HG02870 (cell line): ENCODE measurements around the gene E2F7.
A peak's percentile ranks its signal among the peaks of the same experiment; 100 is the strongest.

Source experiments
- ATAC-seq: cut with Tn5 transposase; IDR thresholded peaks from one replicate; pipeline ENCODE4 v1.9.1; 2021; ENCODE audit warnings: mild to moderate bottlenecking, moderate library complexity; ENCODE audit not compliant: unreplicated experiment

Gene E2F7

DNA sequence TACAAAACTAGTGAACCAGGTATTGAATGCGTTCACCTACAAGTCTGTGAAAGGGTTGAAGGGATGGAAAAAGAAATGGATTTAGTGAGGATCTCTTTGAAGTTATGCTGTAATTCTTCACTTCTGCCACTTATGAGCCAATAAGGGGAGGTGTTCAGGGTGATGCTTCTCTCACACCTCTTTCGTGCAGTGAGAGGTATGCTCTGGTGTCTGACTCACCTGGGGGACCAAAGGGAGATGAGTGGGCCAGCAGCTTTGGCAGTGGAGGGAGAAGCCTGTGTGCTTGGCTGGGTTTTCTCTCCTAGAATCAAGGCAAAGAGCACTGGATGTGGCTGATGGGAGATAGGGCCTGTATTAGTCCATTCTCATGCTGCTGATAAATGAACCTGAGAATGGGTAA, 45.4 kb downstream of the E2F7 start:
- no peak for ATAC-seq

GRCh38 chr12:77016606-77017005, 48.8 kb downstream of the E2F7 start:
- ATAC-seq, result no peak

- ATAC-seq, result no peak
Observed at GRCh38 chr12:77013091-77013490, 52.3 kb downstream of the E2F7 start.

- ATAC-seq, result peak; percentile 91
Observed at GRCh38 chr12:77010691-77011548, 54.4 kb downstream of the E2F7 start.

- no peak for ATAC-seq
Observed at GRCh38 chr12:77007476-77007875, 57.9 kb downstream of the E2F7 start.

DNA sequence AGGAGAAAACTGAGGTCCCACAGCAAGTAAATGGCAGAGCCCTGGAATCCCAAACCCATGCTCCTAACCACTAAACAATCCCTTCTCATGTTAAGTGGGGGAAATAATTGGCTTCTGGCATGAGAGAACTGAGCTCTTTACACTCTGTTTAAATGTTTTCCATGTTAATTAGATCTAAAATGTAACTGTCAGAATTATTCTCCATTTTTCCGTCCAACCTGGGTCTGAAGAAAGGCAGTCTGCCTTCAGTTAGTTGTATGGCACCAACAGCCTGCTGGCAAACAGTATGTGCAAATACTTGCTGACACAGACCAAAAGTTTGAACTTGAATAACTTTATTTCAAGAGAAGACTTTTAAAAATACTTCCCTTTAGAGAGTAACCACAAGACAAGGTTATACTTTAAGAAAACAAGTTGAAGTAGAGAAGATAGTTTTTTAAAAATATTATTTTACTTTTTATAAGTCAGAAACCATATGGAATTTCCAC, 59.7 kb downstream of the E2F7 start:
- ATAC-seq, result no peak

DNA sequence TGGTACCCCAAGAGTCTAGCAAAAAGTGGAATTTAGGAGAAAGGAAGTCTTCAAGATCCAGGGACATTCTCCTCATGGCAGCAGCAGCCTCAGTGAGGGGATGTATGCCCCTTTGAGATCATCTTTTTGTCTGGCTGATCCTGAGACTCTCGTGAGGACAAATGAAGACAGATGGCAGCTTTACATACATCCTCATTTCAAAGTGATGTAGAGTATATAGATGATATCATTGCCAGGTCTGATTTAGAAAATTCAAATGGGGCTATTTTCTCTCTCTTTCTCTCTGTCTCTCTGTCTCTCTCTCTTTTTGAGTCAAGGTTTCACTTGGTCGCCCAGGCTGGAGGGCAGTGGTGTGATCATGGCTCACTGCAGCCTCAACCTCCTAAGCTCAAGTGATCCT, 61.5 kb downstream of the E2F7 start:
- no peak for ATAC-seq

DNA sequence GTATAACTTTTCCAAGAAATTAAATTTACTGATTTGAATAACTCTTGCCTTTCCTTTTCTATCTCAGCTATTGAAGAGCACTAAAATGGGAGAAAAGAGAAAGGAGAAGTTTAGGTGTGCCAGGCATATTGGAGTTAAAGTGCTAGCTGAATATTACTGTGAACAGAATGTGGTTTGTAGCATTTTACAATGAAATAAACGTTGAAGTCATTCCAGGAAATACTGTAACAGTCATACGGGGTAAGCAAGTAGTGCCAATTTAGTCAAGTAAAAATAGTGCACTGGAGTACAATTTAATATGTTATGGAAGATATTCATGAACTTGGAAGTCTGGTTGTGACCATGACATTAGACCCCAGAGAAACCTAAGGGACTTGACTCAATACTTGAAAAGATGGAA, 62.1 kb downstream of the E2F7 start:
- no peak for ATAC-seq

DNA sequence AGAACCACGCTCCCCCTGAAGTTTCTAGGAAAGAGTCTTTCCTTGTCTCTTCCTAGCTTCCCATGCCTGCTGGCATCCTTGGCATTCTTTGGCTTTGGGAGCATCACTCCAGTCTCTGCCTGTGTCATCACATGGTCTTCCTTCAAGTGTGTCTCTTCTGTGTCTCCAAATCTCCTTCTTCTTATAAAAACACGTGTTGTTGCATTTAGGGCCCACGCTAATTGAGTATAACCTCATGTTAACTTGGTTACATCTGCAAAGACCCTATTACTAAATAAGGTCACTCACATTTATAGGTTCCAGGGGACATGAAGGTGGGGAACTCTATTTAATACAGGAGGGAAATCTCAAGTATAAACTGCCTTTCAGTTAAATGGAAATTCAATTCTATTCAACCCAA, 63.0 kb downstream of the E2F7 start:
- no peak for ATAC-seq

GRCh38 chr12:77001276-77001675, 64.1 kb downstream of the E2F7 start:
- no peak for ATAC-seq

DNA sequence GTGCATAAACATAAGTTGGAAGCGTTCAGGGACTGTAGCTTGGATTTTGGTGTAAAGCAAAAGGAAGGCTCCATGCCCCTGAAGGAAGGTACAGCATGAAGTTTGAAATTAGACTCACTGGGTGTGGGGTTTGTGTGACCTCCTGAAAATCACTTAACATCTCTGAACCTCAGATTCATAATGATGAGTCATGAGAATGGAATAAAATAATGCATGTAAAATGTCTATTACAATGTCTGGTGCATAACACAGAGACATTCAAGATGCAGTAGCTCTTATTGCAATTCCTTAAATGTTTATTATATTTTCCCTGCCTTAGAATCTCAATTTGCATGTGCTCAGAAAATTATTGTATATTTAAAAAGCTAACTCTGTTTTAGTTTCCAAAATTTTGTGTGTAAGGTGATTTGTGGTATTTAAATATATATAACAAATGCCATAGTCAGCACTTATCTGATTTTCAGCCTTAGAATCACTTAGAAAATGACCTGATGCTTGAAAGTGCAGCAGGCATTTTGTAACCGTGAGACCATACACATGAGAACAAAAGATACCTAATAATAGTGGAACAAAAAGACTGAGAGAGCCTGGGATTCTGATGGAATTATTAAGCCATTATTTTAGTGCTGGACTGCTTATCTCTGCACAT, 66.3 kb downstream of the E2F7 start:
- no peak for ATAC-seq

GRCh38 chr12:76998386-76998785, 67.0 kb downstream of the E2F7 start:
- ATAC-seq, result no peak

GRCh38 chr12:76997011-76997780, 68.2 kb downstream of the E2F7 start:
- no peak for ATAC-seq

DNA sequence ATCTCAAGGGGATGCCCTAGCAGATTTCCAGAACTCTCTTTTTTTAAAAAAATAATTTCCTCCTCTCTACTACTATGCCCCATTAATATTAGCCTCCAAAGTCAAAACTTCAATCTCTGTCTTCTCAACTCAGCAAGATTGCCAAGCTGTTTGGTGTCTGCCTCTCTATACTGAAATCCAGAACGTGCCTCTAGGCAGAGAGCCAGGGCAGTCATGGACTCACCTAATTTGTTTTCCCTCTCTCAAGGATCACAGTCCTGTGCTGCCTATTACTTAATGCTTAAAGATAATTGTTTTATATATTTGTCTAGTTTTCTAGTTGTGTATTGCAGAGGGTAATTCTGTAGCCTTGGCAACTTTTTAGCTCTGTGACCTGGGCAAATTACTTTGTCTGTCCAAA, 74.7 kb downstream of the E2F7 start:
- ATAC-seq, result no peak

GRCh38 chr12:76984566-76984965, 80.8 kb downstream of the E2F7 start:
- no peak for ATAC-seq

DNA sequence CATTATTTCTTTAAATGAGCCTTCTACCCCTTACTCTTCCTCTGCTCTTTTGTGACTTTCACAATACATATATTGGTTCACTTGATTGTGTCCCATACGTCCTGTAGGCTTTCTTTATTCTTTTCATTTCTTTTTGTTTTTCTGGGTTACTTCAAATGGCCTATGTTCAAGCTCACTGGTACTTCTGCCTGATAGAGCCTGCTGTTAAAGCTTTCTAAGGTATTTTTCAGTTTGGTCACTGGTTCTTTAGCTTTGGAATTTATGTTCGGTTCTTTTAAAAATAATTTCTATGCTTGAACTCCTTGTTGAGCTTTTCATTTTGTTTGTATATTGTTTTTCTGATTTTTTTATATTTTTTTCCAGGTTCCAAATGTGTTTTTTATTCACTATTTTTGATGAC, 81.9 kb downstream of the E2F7 start:
- no peak for ATAC-seq

- ATAC-seq, result no peak
Observed at GRCh38 chr12:76980196-76980595, 85.2 kb downstream of the E2F7 start.

DNA sequence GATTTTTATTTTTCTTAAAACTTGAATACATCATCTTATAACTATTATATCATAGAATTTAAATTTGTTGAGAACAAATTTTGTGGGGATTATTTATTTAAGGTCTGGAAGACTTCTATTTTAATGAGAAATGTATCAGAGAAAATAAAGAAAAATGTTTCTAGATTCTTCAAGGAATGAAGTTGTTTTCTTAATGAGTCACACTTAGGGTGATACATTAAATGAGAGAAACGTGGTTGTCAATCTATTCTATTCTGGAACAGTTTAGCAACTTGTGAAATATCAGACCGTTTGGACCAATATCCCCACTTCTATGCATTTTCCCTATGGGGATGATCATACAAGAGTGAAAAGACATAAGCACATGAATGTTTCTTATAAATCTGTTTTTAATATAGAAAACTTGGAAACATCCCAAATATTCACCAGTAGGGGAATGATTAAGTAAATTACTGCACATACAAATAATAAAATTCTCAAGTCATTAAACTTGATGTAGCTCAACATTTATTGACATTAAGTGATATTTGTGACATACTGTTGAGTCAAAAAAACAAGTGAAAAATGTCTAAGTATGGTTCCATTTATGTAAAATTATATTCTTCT, 88.5 kb downstream of the E2F7 start:
- no peak for ATAC-seq
